NCI-H2227 (cell line): Measurements from ENCODE around the gene C20orf144.

Experiments used
- DNase-seq: peaks from one replicate; lab custom pipeline; 2025; ENCODE audit not compliant: unreplicated experiment; lab: John Stamatoyannopoulos, UW

C20orf144 gene

GRCh38 chr20:33664085-33664761 lies 2.1 kb downstream of the C20orf144 start:
- DNase-seq = peak; percentile 49

- DNase-seq = no peak
Measured at GRCh38 chr20:33664762-33665144, 2.6 kb downstream of the C20orf144 start.

GRCh38 chr20:33666293-33667244 lies 4.4 kb downstream of the C20orf144 start, which contains the start of gene ACTL10:
ACTL10 (plus strand) TSS chr20:33666943; CDS start chr20:33667498, 555 bp downstream.
- DNase-seq = peak; percentile 31

- no peak for DNase-seq
Measured at GRCh38 chr20:33667245-33667675, 5.1 kb downstream of the C20orf144 start.

- no peak for DNase-seq
Measured at GRCh38 chr20:33667676-33668465, 5.7 kb downstream of the C20orf144 start.

GRCh38 chr20:33668466-33669155 lies 6.5 kb downstream of the C20orf144 start:
- DNase-seq = no peak

- no peak for DNase-seq
Measured at GRCh38 chr20:33669224-33669623, 7.1 kb downstream of the C20orf144 start.

- DNase-seq = no peak
Measured at GRCh38 chr20:33669873-33670640, 7.9 kb downstream of the C20orf144 start.

- DNase-seq = no peak
Measured at GRCh38 chr20:33670715-33671499, 8.8 kb downstream of the C20orf144 start.

- no peak for DNase-seq
Measured at GRCh38 chr20:33671573-33672288, 9.6 kb downstream of the C20orf144 start.

GRCh38 chr20:33672426-33673113 lies 10.4 kb downstream of the C20orf144 start:
- peak; percentile 27 for DNase-seq

- DNase-seq = no peak
Measured at GRCh38 chr20:33673114-33673409, 10.9 kb downstream of the C20orf144 start.

GRCh38 chr20:33673410-33674293 lies 11.5 kb downstream of the C20orf144 start:
- no peak for DNase-seq

GRCh38 chr20:33674294-33675135 lies 12.4 kb downstream of the C20orf144 start, which contains the start of gene NECAB3:
NECAB3 (minus strand) TSS chr20:33674428; CDS start chr20:33674352, 76 bp downstream.
- DNase-seq = peak; percentile 85

- DNase-seq = peak; percentile 61
Measured at GRCh38 chr20:33675136-33675959, 13.2 kb downstream of the C20orf144 start.
